Cardiac muscle cell (in vitro differentiated cells and primary cell): Measurements from ENCODE around the gene HINT3. TPM values are rescaled to one million over a fixed set of nuclear protein-coding genes. Genes with fewer than 3 reads are reported as not detected.

Source experiments
- DNase-seq, 2 donors: peaks; one replicate each; pipeline versions ENCODE4 v3.0.0 to v3.0.0-alpha.2; 2010 to 2017; ENCODE audit warnings: low read depth in 1 of 2, low spot score in 1 of 2
- H3K27ac ChIP-seq: fragments of 200-600 bp; sonication (generic); 2 replicates; pipeline ENCODE4 v1.5.1; 2016
- H3K27me3 ChIP-seq: fragments of 200-600 bp; sonication (generic); 2 replicates; pipeline ENCODE4 v1.6.0; 2016; ENCODE audit warnings: control low read depth
- H3K36me3 ChIP-seq: fragments of 200-600 bp; sonication (generic); 2 replicates; pipeline ENCODE4 v1.5.1; 2016; ENCODE audit warnings: control low read depth
- H3K4me1 ChIP-seq: fragments of 200-600 bp; sonication (generic); 2 replicates; pipeline ENCODE4 v1.8.1; 2017; ENCODE audit warnings: low read depth, mild to moderate bottlenecking, mixed run types
- H3K4me3 ChIP-seq: fragments of 200-600 bp; sonication (generic); 2 replicates; pipeline ENCODE4 v1.5.1; 2016; ENCODE audit warnings: mild to moderate bottlenecking
- H3K9me3 ChIP-seq: fragments of 200-600 bp; sonication (generic); 2 replicates; pipeline ENCODE4 v1.5.1; 2017; ENCODE audit warnings: low read depth, mild to moderate bottlenecking, control low read depth
- polyA plus RNA-seq: library from polyadenylated mRNA; unstranded; fragments of >200 nt; fragmentation: Nextera tagmentation; extraction: Ambion mirVana; gene quantifications from 2 replicates; pipeline ENCODE4 v1.2.1, GENCODE V29; 2016
- total RNA-seq: library from RNA; depleted of rRNA; stranded (reverse); fragments of >200 nt; gene quantifications from 2 replicates; pipeline ENCODE4 v1.2.3, GENCODE V29; 2016
- TF ChIP-seq, protein P1 (sequence below): IDR thresholded peaks from 2 replicates; pipeline ENCODE4 v1.5.1; 2012; ENCODE audit warnings: low read depth, mild to moderate bottlenecking, low read length

HINT3 gene
- total and polyA plus RNA-seq, 2 experiments from 2014 or later, result 30.8 to 43.3 TPM

DNA sequence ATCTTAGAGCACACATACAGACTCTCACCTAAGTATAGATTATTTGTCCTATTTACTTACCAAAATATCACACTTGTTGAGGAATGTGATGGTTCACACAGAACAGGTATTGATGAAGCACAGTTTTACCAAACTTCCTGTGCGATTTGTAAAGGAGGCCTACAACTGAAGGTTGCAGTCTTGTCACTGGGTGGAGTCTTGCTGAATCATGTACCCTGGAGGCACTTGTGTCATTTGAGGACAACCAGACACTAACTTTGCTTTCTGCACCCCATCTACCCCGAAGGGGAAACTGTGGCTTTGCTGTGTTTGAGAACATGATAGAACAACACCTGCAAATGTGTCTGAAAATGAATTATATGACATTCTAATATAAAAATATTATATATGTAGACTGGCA, 32.4 kb upstream of the HINT3 start:
- no peaks in the 10 kb centered on the region for H3K27me3 ChIP-seq
- no peaks in the 10 kb centered on the region for H3K9me3 ChIP-seq
- H3K27ac ChIP-seq, result no peak overlapping the region
- TF ChIP-seq, protein P1, sequence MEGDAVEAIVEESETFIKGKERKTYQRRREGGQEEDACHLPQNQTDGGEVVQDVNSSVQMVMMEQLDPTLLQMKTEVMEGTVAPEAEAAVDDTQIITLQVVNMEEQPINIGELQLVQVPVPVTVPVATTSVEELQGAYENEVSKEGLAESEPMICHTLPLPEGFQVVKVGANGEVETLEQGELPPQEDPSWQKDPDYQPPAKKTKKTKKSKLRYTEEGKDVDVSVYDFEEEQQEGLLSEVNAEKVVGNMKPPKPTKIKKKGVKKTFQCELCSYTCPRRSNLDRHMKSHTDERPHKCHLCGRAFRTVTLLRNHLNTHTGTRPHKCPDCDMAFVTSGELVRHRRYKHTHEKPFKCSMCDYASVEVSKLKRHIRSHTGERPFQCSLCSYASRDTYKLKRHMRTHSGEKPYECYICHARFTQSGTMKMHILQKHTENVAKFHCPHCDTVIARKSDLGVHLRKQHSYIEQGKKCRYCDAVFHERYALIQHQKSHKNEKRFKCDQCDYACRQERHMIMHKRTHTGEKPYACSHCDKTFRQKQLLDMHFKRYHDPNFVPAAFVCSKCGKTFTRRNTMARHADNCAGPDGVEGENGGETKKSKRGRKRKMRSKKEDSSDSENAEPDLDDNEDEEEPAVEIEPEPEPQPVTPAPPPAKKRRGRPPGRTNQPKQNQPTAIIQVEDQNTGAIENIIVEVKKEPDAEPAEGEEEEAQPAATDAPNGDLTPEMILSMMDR, result no peak
- no peaks in the 10 kb centered on the region for H3K4me1 ChIP-seq
- H3K4me3 ChIP-seq, result no peak overlapping the region
- H3K36me3 ChIP-seq, result peaks cover 16% of the 10 kb centered on the region
- DNase-seq, result no peak

DNA sequence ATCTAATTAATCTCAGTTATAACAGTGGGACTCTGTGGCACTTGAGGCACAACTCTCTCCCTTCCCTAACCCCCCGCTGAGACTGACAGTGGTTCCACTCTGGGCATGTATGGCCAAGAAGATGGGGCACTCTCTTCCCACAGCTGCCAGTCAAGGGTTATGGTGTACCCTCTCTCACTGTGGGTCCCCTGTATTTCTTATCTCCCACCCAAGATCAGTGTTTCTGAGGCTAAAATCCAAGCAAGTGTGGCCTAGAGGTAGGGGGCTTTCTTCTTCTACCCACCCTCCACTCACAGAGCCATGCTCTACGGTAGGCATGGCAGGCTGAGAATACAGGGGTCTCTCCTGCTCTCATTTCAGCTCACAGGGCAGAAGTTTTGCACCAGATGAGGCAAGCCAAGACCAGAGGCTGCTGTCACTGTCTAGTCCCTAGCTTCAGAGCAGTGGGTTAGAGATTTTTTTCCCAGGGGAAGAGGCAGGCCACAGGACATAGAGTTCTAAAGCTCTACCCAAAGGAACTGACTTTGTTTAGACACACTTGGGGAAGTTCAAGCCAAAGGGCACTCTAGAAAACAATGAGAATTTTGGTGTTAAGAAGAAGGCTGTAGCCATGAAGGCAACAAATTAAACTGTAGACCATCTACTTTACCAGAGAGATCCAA, 31.7 kb upstream of the HINT3 start:
- no peak for DNase-seq
- Histone ChIP-seq H3K4me1 (no peaks in the 10 kb centered on the region), H3K27ac (no peak overlapping the region), H3K9me3 (no peaks in the 10 kb centered on the region), H3K36me3 (peaks cover 16% of the 10 kb centered on the region), H3K27me3 (no peaks in the 10 kb centered on the region), H3K4me3 (no peak overlapping the region)
- TF ChIP-seq, protein P1, result no peak

DNA sequence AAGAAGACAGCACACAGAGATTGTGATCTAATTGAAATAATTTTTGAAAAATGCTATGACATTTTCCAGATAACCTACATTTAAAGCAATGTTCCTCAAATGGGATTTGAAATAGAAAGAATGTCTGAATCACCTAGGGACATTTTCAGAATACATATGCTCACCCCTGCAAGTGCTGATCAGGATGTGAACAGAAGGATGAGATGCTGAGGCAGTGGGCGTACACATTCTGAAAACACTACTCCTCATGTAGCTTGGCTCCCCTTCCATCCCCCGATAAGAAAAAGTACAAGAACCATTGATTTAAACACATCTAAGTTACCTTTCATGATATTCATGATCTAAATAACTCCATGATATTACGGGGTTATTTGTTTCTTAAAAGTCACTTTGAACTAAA, 29.9 kb upstream of the HINT3 start:
- Histone ChIP-seq H3K27ac (no peak overlapping the region), H3K4me1 (no peaks in the 10 kb centered on the region), H3K9me3 (no peaks in the 10 kb centered on the region), H3K27me3 (no peaks in the 10 kb centered on the region), H3K36me3 (peaks cover 16% of the 10 kb centered on the region), H3K4me3 (no peak overlapping the region)
- no peak for DNase-seq
- TF ChIP-seq, protein P1, result no peak

DNA sequence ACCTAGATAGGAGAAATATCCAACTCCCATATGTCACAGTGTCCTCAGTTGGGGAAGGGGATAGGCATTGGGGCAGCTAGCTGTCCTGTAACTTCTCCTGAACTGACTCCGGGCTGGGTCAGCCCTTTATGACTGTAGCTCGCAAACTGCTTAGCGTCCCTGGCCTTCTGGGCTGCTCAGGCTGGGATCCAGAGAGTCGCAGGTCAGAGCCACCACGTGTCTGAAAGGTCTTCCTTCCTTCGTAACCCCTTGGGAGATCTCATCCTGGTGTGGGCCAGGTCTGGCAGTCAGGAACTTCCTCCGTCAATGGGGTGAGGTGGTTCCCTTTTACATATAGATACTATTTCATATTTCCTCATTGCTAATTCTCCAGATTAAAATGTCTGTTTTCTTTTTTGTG, 28.8 kb upstream of the HINT3 start:
- no peak overlapping the region for H3K27ac ChIP-seq
- no peaks in the 10 kb centered on the region for H3K27me3 ChIP-seq
- TF ChIP-seq, protein P1, result no peak
- no peak for DNase-seq
- H3K36me3 ChIP-seq, result peaks cover 10% of the 10 kb centered on the region
- no peak overlapping the region for H3K4me3 ChIP-seq
- H3K4me1 ChIP-seq, result no peaks in the 10 kb centered on the region
- no peaks in the 10 kb centered on the region for H3K9me3 ChIP-seq

DNA sequence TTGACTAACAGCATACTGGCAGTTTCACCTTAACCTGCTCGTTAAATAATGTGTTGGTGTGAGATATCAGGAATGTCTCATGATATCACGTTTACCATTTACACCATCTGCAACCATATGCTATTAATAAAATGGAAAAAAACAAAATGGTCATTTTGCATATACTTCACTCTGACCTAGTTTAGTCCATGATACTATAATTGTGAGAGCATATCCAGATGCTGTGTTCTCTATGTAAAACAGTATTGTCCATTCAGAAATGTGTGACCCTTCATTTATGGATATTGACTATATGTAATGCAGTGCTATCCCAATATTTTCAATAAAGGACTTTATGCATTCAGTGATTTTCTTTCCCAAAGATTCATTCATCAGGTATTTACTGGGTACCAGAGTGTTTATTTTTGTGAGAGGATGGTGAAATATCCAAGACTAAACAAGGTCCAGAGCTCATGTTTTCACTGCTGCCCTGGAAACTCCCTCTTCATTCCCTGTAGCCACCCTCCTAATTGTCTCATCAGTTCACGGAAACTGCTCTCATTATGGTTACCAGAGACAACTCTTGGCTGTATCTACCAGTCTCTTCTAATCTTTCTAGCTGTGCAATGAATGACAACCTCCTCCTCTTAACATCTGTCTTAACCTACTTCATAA, 25.7 kb upstream of the HINT3 start:
- Histone ChIP-seq H3K36me3 (peaks cover 3% of the 10 kb centered on the region), H3K27me3 (no peaks in the 10 kb centered on the region), H3K4me1 (no peaks in the 10 kb centered on the region), H3K9me3 (no peaks in the 10 kb centered on the region), H3K4me3 (no peak overlapping the region), H3K27ac (no peak overlapping the region)
- DNase-seq, result no peak
- TF ChIP-seq, protein P1, result no peak
